GM10847 (cell line): Measurements from ENCODE around the gene SNRPB.
A peak's percentile ranks its signal among the peaks of the same experiment; 100 is the strongest.

ENCODE experiments used
- POLR2A ChIP-seq: IDR thresholded peaks from 2 replicates; pipeline ENCODE4 v1.6.1; 2011; ENCODE audit not compliant: insufficient read length; ENCODE audit errors: extremely low read depth

The SNRPB gene

DNA sequence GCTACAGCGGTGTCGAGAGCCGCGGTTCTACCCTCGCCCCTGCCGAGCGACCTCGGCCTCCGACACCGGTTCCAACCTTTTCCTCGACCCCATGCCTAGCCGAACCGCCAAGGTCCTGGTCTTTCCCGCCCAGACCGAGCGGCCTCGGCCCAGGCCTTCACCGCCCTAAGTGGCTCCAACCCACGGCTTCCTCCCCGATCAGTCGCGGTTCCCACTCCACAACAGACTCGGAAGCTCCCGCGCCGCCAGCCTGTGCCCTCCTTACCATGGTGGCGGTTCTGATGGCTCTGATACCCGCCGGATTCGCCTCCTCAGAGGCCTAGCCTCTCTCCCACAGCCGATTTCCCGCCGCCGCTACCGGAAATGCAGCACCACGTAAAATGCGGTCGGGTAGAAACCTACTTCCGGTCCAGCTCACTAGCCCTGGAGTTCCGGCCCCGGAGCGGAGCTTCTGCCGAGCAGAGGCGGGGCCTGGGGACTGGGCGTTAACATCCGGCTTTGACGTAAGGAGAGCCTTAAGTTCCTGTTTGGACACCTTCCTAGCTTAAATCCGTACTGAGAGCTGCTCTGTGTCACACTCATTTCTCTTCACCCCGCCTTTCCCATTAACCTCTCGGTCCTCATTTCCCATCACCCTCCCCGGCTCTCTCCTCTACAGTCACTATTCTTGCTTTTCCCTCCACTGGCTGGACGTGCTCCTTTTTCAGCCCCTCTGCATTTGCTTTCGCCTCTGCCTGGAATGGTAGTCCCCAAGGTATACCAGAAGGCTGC is at the start of gene SNRPB:
TSS of gene SNRPB (minus strand) at position 367 of the 771 bp plus-strand sequence. CDS start at position 268, 99 bp downstream.
- peak; percentile 87 for TF ChIP-seq POLR2A

DNA sequence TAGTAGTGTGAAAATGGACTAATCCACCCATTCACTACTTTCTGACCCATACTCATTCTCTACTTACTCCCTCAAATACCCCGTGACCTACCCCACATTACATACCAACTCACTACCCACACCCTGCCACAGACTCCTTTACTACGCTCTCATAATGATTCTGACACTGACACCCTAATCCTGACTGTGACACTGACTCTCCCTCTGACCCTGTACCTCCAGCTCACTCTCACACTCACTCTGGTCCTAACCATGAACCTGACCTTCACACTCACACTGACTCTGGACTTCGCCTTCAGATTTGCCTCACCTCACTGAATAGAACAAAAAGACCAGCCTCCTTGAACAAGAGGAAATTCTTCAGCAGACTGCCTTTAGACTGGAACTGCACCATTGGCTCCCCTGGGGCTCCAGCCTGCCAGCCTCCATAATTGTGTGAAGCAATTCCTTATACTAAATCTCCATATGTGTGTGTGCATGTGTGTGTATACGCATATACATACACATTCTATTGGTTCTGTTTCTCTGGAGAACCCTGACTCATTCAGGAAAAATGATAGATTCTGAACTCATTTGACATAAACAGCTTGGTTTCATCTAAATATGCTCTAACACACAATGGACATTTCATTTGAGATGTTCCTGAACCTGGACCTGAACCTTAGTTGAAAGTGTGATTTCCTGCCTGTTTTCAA is 48.7 kb upstream of the SNRPB start:
- no peak for TF ChIP-seq POLR2A

DNA sequence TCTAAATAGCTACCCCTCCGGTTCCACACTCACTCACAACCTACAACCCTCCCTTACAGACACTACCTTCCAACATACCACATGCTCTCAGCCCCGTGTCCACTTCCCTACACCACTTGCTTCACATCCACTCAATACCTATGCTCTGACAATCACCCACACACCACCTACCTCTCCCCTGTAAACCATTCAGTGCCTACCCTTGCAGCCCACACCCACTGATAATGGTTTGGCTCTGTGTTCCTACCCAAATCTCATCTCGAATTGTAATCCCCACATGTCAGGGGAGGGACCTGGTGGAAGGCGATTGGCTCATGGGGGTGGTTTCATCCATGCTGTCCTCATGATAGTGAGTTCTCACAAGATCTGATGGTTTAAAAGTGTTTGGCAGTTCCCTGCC is 48.0 kb upstream of the SNRPB start:
- TF ChIP-seq POLR2A: no peak

DNA sequence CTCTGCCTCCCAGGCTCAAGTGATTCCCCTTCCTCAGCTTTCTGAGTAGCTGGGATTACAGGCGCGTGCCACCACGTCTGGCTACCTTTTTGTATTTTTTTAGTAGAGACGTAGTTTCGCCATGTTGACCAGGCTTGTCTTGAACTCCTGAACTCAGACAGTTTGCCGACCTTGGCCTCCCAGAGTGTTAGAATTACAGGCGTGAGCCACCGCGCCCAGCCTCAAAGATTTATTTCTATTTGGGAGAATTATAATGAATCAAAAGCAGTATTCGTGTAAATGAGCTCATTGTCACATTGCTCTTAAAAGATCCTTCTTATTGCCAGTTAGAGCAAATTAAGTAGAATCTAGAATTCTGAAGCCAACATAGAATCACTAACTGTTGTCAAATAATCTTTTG is 47.5 kb upstream of the SNRPB start:
- TF ChIP-seq POLR2A: no peak

DNA sequence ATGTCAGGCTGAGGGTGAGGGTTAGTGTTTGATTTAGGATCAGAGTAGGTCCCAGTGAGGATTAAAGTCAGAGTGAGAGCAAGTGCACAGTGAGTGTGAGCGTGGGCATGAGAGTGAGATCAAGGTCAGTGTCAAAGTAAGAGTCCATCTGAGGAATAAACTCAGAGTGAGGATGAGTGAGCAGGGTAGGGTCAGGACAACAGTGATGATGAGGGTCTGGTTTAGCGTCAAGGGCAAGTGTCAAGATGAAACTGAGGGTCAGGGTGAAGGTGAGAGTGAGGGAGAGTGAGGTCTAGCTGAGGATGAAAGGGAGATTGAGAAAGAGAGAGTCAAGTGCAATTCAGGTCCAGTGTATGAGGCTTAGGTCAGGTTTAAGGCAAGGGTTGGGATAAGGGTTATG is 45.8 kb upstream of the SNRPB start:
- TF ChIP-seq POLR2A: no peak

DNA sequence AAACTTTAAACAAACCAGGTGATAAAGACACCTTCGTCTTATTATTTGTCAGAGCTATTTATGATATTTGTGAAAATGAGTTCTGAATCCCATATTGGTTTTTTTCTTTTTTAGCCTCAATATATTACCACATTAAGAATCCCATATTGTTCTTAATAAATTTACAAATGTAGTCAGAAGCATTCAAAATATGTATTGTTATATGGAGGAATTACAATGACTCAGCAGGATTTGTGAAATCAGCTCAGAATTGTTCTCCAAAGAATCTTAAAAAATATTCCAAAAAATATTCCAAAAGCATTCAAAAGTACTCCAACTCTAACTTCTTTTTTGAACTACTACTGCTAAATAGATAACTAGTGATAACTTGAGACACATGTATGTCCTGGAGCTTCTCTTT is 44.6 kb upstream of the SNRPB start:
- no peak for TF ChIP-seq POLR2A

DNA sequence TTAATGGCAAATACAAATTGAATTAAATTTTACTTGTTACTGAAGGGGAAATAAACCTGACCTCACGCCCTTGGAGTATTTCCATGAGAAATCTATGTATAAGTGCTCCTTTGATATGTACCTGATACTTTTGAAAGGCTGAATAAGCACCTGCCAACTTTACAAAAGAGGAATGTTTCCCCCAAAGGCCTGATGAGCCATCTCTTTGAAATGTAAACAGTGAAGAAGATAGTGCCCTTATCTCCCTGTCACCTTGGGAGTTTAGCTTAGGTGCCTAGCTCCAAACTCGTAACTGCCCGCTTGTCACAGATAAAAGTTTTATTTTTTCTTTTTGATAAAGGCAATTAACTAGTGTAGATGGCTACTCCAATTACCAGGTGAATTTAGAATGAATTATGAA is 39.2 kb upstream of the SNRPB start:
- TF ChIP-seq POLR2A: no peak

DNA sequence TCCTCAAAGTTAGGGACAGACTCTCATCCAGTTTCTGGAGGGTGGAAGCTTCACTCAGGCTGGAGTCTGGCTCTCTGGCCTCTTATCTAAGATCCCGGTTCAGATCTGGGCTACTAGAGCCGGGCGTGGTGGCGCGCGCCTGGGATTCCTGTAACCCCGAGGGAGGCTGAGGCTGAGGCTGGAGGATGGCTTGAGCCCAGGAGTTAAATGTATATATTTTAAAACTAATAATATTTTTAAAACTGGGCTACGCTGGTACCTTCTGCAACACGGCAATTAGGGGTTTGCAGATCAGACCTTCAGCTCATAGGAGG is 38.8 kb upstream of the SNRPB start:
- no peak for TF ChIP-seq POLR2A

DNA sequence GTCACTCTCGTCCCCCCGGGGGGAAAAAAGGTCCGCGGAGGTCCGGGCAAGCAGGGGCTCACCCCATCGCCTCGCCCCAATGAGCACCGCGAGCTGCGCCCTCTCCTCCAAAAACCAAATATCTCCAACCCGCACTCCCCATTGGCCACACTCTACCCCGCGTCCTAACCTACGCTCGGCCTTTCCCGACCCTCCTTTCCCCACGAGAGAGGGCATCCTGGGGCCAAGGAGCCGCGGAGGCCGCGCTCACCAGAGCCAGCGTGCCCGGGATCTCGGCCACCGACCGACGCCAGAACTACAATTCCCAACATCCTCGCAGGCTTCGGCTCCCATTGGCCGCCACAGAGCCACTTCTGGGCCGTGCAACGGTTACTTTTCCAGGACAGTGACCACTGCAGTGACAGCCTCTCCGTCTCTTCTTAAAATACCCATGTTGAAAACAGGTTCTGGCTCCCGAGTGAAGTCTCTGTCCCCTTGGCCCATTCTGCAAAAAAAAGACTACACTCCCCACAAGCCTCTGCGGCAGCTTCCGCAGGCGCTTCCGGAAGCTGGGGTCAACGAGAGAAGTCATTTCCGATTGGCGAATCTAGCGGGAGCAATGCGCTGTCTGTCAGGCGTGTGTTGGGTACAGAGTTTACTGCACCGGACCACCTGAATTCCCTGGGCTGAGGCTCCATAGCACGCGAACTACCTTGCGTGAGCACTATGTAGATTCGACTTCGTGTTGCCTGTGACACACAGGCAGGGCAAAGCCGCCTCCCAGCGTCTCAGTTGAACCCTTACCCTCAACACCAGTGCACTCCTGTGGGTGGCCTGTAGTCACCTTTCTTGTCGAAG is 38.3 kb upstream of the SNRPB start, which contains the start of gene ZNF343:
TSS of gene ZNF343 (minus strand) at position 285 of the 837 bp plus-strand sequence. CDS start 15,020 bp downstream, outside the sequence.
- TF ChIP-seq POLR2A: peak; percentile 51

DNA sequence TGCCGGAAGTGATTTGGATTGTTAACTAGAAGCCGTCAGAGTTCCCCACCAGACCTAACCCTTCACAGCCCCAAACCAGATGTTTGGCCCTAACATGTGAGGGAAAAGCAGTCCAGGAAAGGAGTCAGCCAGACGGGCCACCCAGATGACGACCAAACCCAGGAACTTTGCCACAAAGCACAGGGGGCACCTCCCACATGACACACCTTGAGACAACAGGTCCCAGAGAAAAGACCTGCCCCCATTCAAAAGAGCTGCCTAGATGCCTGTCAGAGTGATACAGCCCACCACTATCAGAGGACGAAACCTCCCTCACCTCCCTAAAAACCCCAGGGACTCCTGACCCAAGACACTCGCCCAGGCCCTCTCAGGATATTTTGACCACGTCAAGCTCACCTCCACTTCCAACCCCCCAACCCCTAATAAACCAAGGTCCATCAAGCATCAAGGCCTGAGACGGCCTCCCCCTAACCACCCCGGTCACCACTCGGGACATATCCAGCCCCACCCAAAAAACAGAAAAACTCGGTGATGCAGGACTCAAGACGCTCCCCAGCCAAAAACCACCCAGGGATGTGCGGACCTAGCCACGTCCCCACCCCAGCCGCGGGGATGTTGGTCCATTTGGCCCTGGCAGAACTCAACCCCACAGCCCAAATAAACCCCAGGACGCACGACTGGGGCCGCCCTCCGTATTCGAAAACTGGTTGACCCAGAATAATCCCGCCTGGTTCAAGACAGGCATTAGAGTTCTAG is 37.5 kb upstream of the SNRPB start:
- TF ChIP-seq POLR2A: no peak

DNA sequence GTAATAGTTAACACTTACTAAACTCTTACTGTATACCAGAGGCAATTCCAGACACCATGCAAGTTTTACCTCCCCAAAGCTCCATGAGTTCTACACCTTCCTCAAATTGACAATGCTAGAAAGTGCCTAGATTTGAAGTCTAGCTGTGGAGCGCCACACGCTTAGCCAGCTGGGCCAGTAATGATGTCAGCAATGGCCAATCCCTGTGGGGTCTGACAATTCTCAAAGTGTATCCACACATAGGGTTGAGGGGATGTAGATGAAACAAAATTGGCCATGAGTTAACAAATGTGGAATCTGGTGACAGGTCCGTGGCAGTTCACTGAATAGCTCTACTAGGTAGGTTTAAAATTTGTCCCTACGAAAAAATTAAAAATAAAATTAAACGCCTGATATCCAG is 36.9 kb upstream of the SNRPB start:
- TF ChIP-seq POLR2A: no peak

DNA sequence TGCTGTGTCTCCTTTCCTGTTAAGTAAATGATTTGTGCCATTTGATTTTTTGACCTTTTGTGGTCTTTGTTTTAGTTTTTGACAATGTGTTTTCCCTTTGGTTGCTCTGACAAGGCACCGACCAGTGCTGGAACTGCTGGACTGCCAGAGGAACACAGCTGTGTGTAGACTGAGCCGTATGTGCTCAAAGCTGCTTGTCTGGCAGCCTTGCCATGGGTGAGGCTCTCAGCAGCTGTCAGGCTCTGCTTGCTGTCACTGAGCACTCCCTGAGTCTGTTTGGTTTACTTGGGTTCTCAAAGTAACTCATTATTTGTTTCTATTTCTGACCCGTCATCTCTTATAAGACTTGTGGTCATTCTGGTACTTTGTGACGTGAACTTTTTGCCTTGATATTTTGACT is 15.1 kb upstream of the SNRPB start:
- TF ChIP-seq POLR2A: no peak

DNA sequence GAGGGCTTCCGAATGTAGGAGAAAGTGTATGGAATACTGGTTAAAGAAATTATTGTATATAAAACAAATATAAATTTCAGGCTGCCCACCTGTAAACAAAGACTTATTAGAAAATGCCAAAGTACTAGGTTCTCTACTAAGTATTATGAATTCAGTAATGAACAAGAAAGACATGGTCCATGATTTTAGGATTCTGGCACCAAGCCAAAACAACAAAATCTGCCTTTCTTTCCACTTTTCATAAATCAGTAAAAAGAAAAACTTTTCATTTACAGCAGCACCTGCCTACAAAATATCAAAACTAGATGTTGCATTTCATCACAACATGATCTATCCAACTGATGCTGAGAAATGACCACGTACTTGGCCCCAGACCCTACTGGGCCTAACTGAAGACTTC is 14.5 kb upstream of the SNRPB start:
- no peak for TF ChIP-seq POLR2A

DNA sequence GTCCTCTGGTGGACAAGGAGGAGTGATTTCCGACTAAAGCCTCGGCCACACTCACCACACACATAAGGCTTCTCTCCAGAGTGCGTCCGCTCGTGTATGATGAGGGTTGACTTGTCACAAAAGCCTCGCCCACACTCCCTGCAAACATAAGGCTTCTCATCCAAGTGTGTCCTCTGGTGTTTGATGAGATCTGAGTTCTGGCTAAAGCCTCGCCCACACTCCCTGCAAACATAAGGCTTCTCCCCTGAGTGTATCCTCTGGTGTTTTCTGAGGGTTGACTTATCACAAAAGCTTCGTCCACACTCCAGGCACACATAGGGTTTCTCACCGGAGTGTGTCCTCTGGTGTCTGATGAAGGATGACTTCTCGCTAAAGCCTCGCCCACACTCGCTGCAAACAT is 12.9 kb upstream of the SNRPB start:
- TF ChIP-seq POLR2A: no peak

DNA sequence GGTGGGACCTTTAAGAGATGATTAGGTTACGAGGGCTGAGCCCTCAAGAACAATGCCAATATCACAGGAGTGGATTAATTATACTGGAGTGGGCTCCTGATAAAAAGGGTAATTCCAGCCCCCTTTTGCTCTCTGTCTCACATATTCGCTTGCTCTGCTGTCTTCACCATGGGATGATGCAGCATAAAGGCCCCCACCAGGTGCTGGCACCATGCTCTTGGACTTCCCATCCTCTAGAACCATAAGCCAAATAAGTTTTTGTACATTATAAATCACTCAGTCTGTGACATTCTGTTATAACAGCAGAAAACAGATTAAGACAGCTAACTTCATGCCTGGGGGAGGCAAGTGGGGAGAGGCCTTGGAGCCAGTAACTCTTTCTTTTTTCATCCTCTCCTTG is 9.8 kb upstream of the SNRPB start:
- TF ChIP-seq POLR2A: no peak

DNA sequence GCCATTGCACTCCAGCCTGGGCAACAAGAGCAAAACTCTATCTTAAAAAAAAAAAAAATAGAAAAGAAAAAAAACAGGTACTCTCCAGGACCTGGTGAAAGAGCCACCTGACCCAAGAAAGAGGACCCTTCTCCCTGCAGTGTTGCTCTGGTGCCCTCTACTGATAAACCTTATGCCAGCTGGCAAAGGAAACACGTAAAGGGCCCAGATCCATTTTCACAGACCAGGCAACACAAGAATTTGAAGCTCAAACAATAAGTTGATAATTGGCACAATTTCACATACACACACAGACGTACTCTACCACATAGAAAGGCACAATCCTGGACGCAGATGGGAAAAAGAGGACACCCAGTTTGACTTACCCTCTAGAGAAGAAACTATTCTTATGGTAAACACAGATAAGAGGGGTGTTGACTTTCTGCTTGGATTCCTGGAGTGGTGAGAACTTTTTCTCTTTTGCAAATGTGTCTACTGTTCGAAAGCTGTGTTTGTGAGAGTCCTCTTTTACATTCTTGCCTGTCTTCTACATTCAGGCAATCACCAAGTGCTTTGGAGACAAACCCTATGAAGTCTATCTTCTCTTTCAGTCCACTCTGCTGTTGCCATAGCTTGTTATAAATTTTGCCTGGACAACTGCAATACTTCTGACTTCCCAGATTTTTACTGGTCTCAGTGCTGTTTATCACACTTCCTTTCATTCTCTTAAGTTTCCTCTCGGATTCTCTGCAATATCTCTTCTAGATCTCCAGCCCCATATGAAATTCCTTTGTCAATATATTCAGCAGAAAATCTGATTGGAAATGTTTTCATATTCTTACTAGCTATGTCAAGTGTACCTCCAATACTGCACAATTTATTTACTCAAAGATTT is 6.4 kb upstream of the SNRPB start:
- no peak for TF ChIP-seq POLR2A
